Ishikawa (cell line): Measurements from ENCODE around the gene DCANP1.

Experiments
- CEBPB ChIP-seq: IDR thresholded peaks from 2 replicates; pipeline ENCODE4 v1.6.1; 2012
- CREB1 ChIP-seq: IDR thresholded peaks from 2 replicates; pipeline ENCODE4 v1.6.1; 2012; ENCODE audit warnings: low read depth
- EGR1 ChIP-seq: IDR thresholded peaks from 2 replicates; pipeline ENCODE4 v1.6.1; 2012
- EP300 ChIP-seq: IDR thresholded peaks from 2 replicates; pipeline ENCODE4 v1.6.1; 2012; ENCODE audit warnings: borderline replicate concordance
- FOXM1 ChIP-seq: IDR thresholded peaks from 2 replicates; pipeline ENCODE4 v1.6.1; 2012; ENCODE audit warnings: low read depth, borderline replicate concordance
- NFIC ChIP-seq: IDR thresholded peaks from 2 replicates; pipeline ENCODE4 v1.6.1; 2012
- RAD21 ChIP-seq: IDR thresholded peaks from 2 replicates; pipeline ENCODE4 v1.6.1; 2012; ENCODE audit warnings: low read depth
- TAF1 ChIP-seq: IDR thresholded peaks from 2 replicates; pipeline ENCODE4 v1.6.1; 2012; ENCODE audit warnings: low read depth, mild to moderate bottlenecking
- TCF12 ChIP-seq: IDR thresholded peaks from 2 replicates; pipeline ENCODE4 v1.6.1; 2012; ENCODE audit warnings: low read depth
- TEAD4 ChIP-seq: IDR thresholded peaks from 2 replicates; pipeline ENCODE4 v1.6.1; 2012
- YY1 ChIP-seq: IDR thresholded peaks from 2 replicates; pipeline ENCODE4 v1.6.1; 2012; ENCODE audit warnings: low read depth
- ZBTB7A ChIP-seq: IDR thresholded peaks from 2 replicates; pipeline ENCODE4 v1.6.1; 2012; ENCODE audit warnings: low read depth
- TF ChIP-seq, protein P1 (sequence below): IDR thresholded peaks from 2 replicates; pipeline ENCODE4 v1.6.1; 2012; ENCODE audit warnings: low read depth, mild to moderate bottlenecking
- TF ChIP-seq, protein P2 (sequence below): IDR thresholded peaks from 2 replicates; pipeline ENCODE4 v1.6.1; 2012

- TF ChIP-seq, protein P1, sequence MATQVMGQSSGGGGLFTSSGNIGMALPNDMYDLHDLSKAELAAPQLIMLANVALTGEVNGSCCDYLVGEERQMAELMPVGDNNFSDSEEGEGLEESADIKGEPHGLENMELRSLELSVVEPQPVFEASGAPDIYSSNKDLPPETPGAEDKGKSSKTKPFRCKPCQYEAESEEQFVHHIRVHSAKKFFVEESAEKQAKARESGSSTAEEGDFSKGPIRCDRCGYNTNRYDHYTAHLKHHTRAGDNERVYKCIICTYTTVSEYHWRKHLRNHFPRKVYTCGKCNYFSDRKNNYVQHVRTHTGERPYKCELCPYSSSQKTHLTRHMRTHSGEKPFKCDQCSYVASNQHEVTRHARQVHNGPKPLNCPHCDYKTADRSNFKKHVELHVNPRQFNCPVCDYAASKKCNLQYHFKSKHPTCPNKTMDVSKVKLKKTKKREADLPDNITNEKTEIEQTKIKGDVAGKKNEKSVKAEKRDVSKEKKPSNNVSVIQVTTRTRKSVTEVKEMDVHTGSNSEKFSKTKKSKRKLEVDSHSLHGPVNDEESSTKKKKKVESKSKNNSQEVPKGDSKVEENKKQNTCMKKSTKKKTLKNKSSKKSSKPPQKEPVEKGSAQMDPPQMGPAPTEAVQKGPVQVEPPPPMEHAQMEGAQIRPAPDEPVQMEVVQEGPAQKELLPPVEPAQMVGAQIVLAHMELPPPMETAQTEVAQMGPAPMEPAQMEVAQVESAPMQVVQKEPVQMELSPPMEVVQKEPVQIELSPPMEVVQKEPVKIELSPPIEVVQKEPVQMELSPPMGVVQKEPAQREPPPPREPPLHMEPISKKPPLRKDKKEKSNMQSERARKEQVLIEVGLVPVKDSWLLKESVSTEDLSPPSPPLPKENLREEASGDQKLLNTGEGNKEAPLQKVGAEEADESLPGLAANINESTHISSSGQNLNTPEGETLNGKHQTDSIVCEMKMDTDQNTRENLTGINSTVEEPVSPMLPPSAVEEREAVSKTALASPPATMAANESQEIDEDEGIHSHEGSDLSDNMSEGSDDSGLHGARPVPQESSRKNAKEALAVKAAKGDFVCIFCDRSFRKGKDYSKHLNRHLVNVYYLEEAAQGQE, result no peak
- no peak for TF ChIP-seq CEBPB
- TF ChIP-seq TEAD4, result no peak
- TF ChIP-seq TAF1, result no peak
- no peak for TF ChIP-seq RAD21
- TF ChIP-seq, protein P2, sequence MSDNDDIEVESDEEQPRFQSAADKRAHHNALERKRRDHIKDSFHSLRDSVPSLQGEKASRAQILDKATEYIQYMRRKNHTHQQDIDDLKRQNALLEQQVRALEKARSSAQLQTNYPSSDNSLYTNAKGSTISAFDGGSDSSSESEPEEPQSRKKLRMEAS, result no peak
- TF ChIP-seq YY1, result no peak
- TF ChIP-seq EP300, result no peak
- TF ChIP-seq ZBTB7A, result no peak
- TF ChIP-seq FOXM1, result no peak
- no peak for TF ChIP-seq NFIC
- TF ChIP-seq EGR1, result no peak
- TF ChIP-seq CREB1, result no peak
- TF ChIP-seq TCF12, result no peak
Measured at GRCh38 chr5:135429301-135430134, 17.6 kb downstream of the DCANP1 start.
